GM12891 (cell line): ENCODE results near the gene SRSF3.

ENCODE experiments used
- PAX5 ChIP-seq: IDR thresholded peaks from 2 replicates; pipeline ENCODE4 v1.6.1; 2011; ENCODE audit warnings: low read length, moderate library complexity, mild to moderate bottlenecking; ENCODE audit not compliant: insufficient read depth, severe bottlenecking
- POLR2A ChIP-seq: IDR thresholded peaks from 2 replicates; pipeline ENCODE4 v1.6.1; 2011; ENCODE audit warnings: low read depth, low read length, control low read depth
- POLR2AphosphoS5 ChIP-seq: IDR thresholded peaks from 2 replicates; pipeline ENCODE4 v1.6.1; 2011; ENCODE audit warnings: low read depth, low read length, control low read depth
- SPI1 ChIP-seq: IDR thresholded peaks from 2 replicates; pipeline ENCODE4 v1.6.1; 2011; ENCODE audit warnings: low read depth, low read length, control low read depth
- TAF1 ChIP-seq: IDR thresholded peaks from 2 replicates; pipeline ENCODE4 v1.6.1; 2011; ENCODE audit warnings: low read depth, low read length, control low read depth

GRCh38 chr6:36566418-36566905 lies 27.7 kb upstream of the SRSF3 start:
- TF ChIP-seq POLR2AphosphoS5 (no peak), POLR2A (no peak), TAF1 (no peak), PAX5 (no peak), SPI1 (no peak)
